IPS-18c (cell line): ENCODE results near the gene DISC1.

Experiments
- H3K4me3 ChIP-seq: 2 replicates; pipeline ENCODE4 v1.7.0; 2013; ENCODE audit warnings: low read depth, mild to moderate bottlenecking, low read length, moderate library complexity; ENCODE audit not compliant: insufficient read depth
- H3K9me3 ChIP-seq: one replicate; pipeline ENCODE4 v1.6.1; 2013; ENCODE audit warnings: mild to moderate bottlenecking, low read length, moderate library complexity; ENCODE audit not compliant: control insufficient read depth, insufficient read depth

The DISC1 gene

GRCh38 chr1:231678011-231678432 lies 51.4 kb downstream of the DISC1 start:
- Histone ChIP-seq H3K9me3 (peaks cover 2% of the 10 kb centered on the region), H3K4me3 (no peak overlapping the region)

GRCh38 chr1:231679109-231679508 lies 52.5 kb downstream of the DISC1 start:
- H3K9me3 ChIP-seq, result peaks cover 2% of the 10 kb centered on the region
- H3K4me3 ChIP-seq, result no peak overlapping the region

- peaks cover 6% of the 10 kb centered on the region for H3K9me3 ChIP-seq
- H3K4me3 ChIP-seq, result no peak overlapping the region
Measured at GRCh38 chr1:231681006-231681405, 54.4 kb downstream of the DISC1 start.

- H3K4me3 ChIP-seq, result no peak overlapping the region
- H3K9me3 ChIP-seq, result peaks cover 13% of the 10 kb centered on the region
Measured at GRCh38 chr1:231682779-231683178, 56.2 kb downstream of the DISC1 start.

GRCh38 chr1:231683439-231684165 lies 57.0 kb downstream of the DISC1 start:
- Histone ChIP-seq H3K9me3 (peaks cover 13% of the 10 kb centered on the region), H3K4me3 (no peak overlapping the region)

- H3K4me3 ChIP-seq, result no peak overlapping the region
- peaks cover 11% of the 10 kb centered on the region for H3K9me3 ChIP-seq
Measured at GRCh38 chr1:231684356-231685244, 58.0 kb downstream of the DISC1 start.

GRCh38 chr1:231686384-231686783 lies 59.8 kb downstream of the DISC1 start:
- no peak overlapping the region for H3K4me3 ChIP-seq
- peaks cover 11% of the 10 kb centered on the region for H3K9me3 ChIP-seq

- H3K9me3 ChIP-seq, result peaks cover 11% of the 10 kb centered on the region
- no peak overlapping the region for H3K4me3 ChIP-seq
Measured at GRCh38 chr1:231688989-231689388, 62.4 kb downstream of the DISC1 start.

- peaks cover 11% of the 10 kb centered on the region for H3K9me3 ChIP-seq
- no peak overlapping the region for H3K4me3 ChIP-seq
Measured at GRCh38 chr1:231690059-231690458, 63.5 kb downstream of the DISC1 start.

- Histone ChIP-seq H3K4me3 (no peak overlapping the region), H3K9me3 (peaks cover under 1% of the 10 kb centered on the region)
Measured at GRCh38 chr1:231691618-231692259, 65.1 kb downstream of the DISC1 start.

- no peak overlapping the region for H3K4me3 ChIP-seq
- H3K9me3 ChIP-seq, result no peaks in the 10 kb centered on the region
Measured at GRCh38 chr1:231693361-231694074, 66.9 kb downstream of the DISC1 start.

GRCh38 chr1:231694075-231694431 lies 67.5 kb downstream of the DISC1 start:
- H3K9me3 ChIP-seq, result no peaks in the 10 kb centered on the region
- H3K4me3 ChIP-seq, result no peak overlapping the region

GRCh38 chr1:231694465-231695077 lies 68.0 kb downstream of the DISC1 start:
- no peaks in the 10 kb centered on the region for H3K9me3 ChIP-seq
- H3K4me3 ChIP-seq, result no peak overlapping the region

- Histone ChIP-seq H3K4me3 (no peak overlapping the region), H3K9me3 (no peaks in the 10 kb centered on the region)
Measured at GRCh38 chr1:231695439-231696255, 69.1 kb downstream of the DISC1 start.

GRCh38 chr1:231699784-231700183 lies 73.2 kb downstream of the DISC1 start:
- no peaks in the 10 kb centered on the region for H3K9me3 ChIP-seq
- no peak overlapping the region for H3K4me3 ChIP-seq

- H3K4me3 ChIP-seq, result no peak overlapping the region
- no peaks in the 10 kb centered on the region for H3K9me3 ChIP-seq
Measured at GRCh38 chr1:231701306-231701705, 74.7 kb downstream of the DISC1 start.
